Urinary bladder (tissue), 4 donors: ENCODE measurements around the gene CDC5L. TPM values are rescaled to one million over a fixed set of nuclear protein-coding genes. Genes with fewer than 3 reads are reported as not detected.
"Not testable (repeated sequence)": the region's sequence is repeated elsewhere in the genome, so short reads cannot be mapped to it uniquely, and the experiment has no call there.

Experiments used
- DNase-seq: peaks from one replicate; pipeline ENCODE4 v3.0.0-alpha.2; 2015; ENCODE audit errors: extremely low spot score
- H3K27ac ChIP-seq: one replicate; pipeline ENCODE4 v1.5.1; 2013; ENCODE audit warnings: low read depth, mild to moderate bottlenecking, moderate library complexity
- H3K36me3 ChIP-seq: one replicate; pipeline ENCODE4 v1.6.1; 2013; ENCODE audit warnings: mild to moderate bottlenecking, moderate library complexity; ENCODE audit not compliant: insufficient read depth
- H3K4me1 ChIP-seq: one replicate; pipeline ENCODE4 v1.6.1; 2013; ENCODE audit warnings: mild to moderate bottlenecking, moderate library complexity; ENCODE audit not compliant: insufficient read depth
- H3K4me3 ChIP-seq: one replicate; pipeline ENCODE4 v1.5.1; 2013; ENCODE audit warnings: low read depth, low read length
- WGBS: extraction: QIAGEN DNeasy Blood & Tissue Kit; methylation state at CpG from one replicate; pipeline ENCODE4 v1.1.7; 2013; 5-methylcytosine and 5-hydroxymethylcytosine counted together
- polyA plus RNA-seq: library from polyadenylated mRNA; stranded (reverse); fragments of 200-250 nt; gene quantifications from one replicate; pipeline ENCODE4 v1.2.3, GENCODE V29; 2013
- total RNA-seq: library from RNA; depleted of rRNA; stranded (reverse); fragments of >200 nt; gene quantifications from one replicate; pipeline ENCODE4 v1.2.3, GENCODE V29; 2014
- donor health status: healthy with polysubstance abuse.
- donor health status: healthy.

Gene CDC5L
- total and polyA plus RNA-seq, 2 donors: 14.7 to 38.4 TPM

- 88% methylated on average over 6 of the region's 6 CpGs for WGBS
- H3K27ac ChIP-seq: no peak overlapping the region
- no peaks in the 10 kb centered on the region for H3K36me3 ChIP-seq
- DNase-seq: no peak
- no peaks in the 10 kb centered on the region for H3K4me1 ChIP-seq
- H3K4me3 ChIP-seq: no peak overlapping the region
Observed at GRCh38 chr6:44439270-44440045, 52.0 kb downstream of the CDC5L start.

- H3K4me3 ChIP-seq: no peak overlapping the region
- no peak for DNase-seq
- no peaks in the 10 kb centered on the region for H3K4me1 ChIP-seq
- WGBS: 96% methylated on average over 5 of the region's 5 CpGs
- no peak overlapping the region for H3K27ac ChIP-seq
- H3K36me3 ChIP-seq: peaks cover 2% of the 10 kb centered on the region
Observed at GRCh38 chr6:44441091-44441855, 53.8 kb downstream of the CDC5L start.

- 96% methylated on average over 1 of the region's 1 CpG for WGBS
- no peaks in the 10 kb centered on the region for H3K4me1 ChIP-seq
- no peak for DNase-seq
- H3K36me3 ChIP-seq: peaks cover 2% of the 10 kb centered on the region
- no peak overlapping the region for H3K27ac ChIP-seq
- H3K4me3 ChIP-seq: no peak overlapping the region
Observed at GRCh38 chr6:44442236-44442635, 54.7 kb downstream of the CDC5L start.

GRCh38 chr6:44442833-44443444 is 55.4 kb downstream of the CDC5L start:
- Histone ChIP-seq H3K27ac (no peak overlapping the region), H3K36me3 (peaks cover 2% of the 10 kb centered on the region), H3K4me1 (no peaks in the 10 kb centered on the region), H3K4me3 (no peak overlapping the region)
- no peak for DNase-seq

GRCh38 chr6:44444853-44445252 is 57.3 kb downstream of the CDC5L start:
- no peak overlapping the region for H3K27ac ChIP-seq
- H3K4me1 ChIP-seq: no peaks in the 10 kb centered on the region
- WGBS: 53% methylated on average over 1 of the region's 1 CpG
- no peak overlapping the region for H3K4me3 ChIP-seq
- peaks cover 2% of the 10 kb centered on the region for H3K36me3 ChIP-seq
- DNase-seq: no peak

GRCh38 chr6:44446626-44447300 is 59.3 kb downstream of the CDC5L start:
- no peak for DNase-seq
- Histone ChIP-seq H3K4me1 (no peaks in the 10 kb centered on the region), H3K4me3 (no peak overlapping the region), H3K36me3 (peaks cover 2% of the 10 kb centered on the region), H3K27ac (no peak overlapping the region)
- WGBS: 70% methylated on average over 4 of the region's 4 CpGs

- H3K36me3 ChIP-seq, H3K27ac ChIP-seq, H3K4me3 ChIP-seq, H3K4me1 ChIP-seq, DNase-seq: not testable (repeated sequence)
- 82% methylated on average over 2 of the region's 2 CpGs for WGBS
Observed at GRCh38 chr6:44449181-44449580, 61.7 kb downstream of the CDC5L start.

- no peak for DNase-seq
- H3K4me3 ChIP-seq: no peak overlapping the region
- H3K27ac ChIP-seq: no peak overlapping the region
- no peaks in the 10 kb centered on the region for H3K4me1 ChIP-seq
- no peaks in the 10 kb centered on the region for H3K36me3 ChIP-seq
- WGBS: 65% methylated on average over 11 of the region's 11 CpGs
Observed at GRCh38 chr6:44451803-44452695, 64.5 kb downstream of the CDC5L start.

GRCh38 chr6:44452725-44453124 is 65.2 kb downstream of the CDC5L start:
- no peak overlapping the region for H3K27ac ChIP-seq
- no peak for DNase-seq
- WGBS: 63% methylated on average over 4 of the region's 4 CpGs

GRCh38 chr6:44453146-44453545 is 65.6 kb downstream of the CDC5L start:
- no peaks in the 10 kb centered on the region for H3K36me3 ChIP-seq
- H3K4me1 ChIP-seq: no peaks in the 10 kb centered on the region
- no peak for DNase-seq
- H3K27ac ChIP-seq: no peak overlapping the region
- no peak overlapping the region for H3K4me3 ChIP-seq
- WGBS: 92% methylated on average over 1 of the region's 1 CpG

More at GRCh38 chr6:44452725-44453124, 65.2 kb downstream of the CDC5L start:
- Histone ChIP-seq H3K36me3 (no peaks in the 10 kb centered on the region), H3K4me1 (no peaks in the 10 kb centered on the region), H3K4me3 (no peak overlapping the region)

- DNase-seq: no peak
- Histone ChIP-seq H3K4me3 (no peak overlapping the region), H3K27ac (no peak overlapping the region), H3K4me1 (no peaks in the 10 kb centered on the region), H3K36me3 (no peaks in the 10 kb centered on the region)
- WGBS: 97% methylated on average over 5 of the region's 5 CpGs
Observed at GRCh38 chr6:44454198-44454597, 66.7 kb downstream of the CDC5L start.

GRCh38 chr6:44456070-44456965 is 68.8 kb downstream of the CDC5L start:
- Histone ChIP-seq H3K4me1 (no peaks in the 10 kb centered on the region), H3K27ac (no peak overlapping the region), H3K4me3 (no peak overlapping the region), H3K36me3 (no peaks in the 10 kb centered on the region)
- WGBS: 25% methylated on average over 16 of the region's 16 CpGs
- no peak for DNase-seq
